GM19463 (cell line): ENCODE data around the gene SCFD2.
"Not testable (repeated sequence)": the region's sequence is repeated elsewhere in the genome, so short reads cannot be mapped to it uniquely, and the experiment has no call there.

Source experiments
- ATAC-seq: cut with Tn5 transposase; IDR thresholded peaks from one replicate; pipeline ENCODE4 v1.9.1; 2021; ENCODE audit warnings: mild to moderate bottlenecking, moderate library complexity; ENCODE audit not compliant: unreplicated experiment

The SCFD2 gene

DNA sequence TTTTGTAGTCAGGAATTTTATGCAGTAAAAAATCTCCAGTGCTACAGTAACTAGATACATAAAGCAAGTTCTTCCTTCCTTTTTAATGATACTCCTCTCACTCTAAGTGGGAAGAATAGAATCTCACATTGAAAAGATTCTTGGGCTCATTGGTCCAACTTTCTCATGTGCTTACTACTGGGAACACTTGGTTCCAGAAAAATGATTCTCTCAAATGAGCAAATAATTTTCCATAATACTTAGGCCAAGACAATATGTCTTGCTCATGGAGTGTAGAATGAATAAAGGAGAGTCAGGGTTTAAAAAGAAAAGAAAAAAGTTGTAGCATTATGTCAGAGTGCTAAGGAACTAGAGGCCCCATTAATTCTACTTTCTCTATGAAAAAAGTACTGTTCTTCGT, 306.0 kb downstream of the SCFD2 start:
- ATAC-seq: no peak

DNA sequence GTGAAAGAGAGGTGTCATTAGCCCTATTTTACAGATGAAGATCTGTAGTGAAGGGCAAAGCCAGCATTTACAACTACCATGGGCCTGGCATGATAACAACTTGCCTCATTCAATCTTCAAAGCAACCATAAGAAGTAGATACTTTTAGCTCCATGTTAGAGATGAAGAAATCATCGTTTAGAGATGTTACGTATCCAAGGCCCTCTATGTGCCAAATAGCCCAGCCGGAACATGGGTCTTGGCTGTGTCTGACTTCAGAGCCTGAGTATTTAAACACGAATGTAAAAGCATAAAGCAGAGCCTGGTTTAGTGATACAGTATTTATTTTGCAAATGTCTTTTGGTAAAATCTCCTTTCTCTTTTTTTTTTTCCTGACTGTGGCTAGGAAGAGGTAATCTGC, 306.6 kb downstream of the SCFD2 start:
- ATAC-seq: no peak

DNA sequence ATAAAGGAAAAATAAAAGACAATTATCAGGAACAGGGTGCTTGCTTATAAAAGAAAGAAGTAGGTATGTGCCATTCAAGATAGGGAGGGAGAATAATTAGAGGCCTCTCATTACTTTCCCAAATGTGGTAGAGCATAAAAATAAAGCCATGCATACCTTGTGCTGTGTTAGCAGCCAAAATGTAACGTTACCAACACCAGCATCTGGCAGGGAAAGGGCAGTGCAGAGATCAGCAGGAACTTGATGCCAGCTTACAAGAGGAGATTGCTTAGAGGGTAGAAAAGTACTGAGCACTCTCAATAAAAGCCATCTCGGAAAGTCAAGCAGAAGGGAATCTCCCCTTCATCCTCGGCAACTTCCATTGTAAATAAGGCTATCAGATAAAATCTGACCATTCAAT, 308.2 kb downstream of the SCFD2 start:
- no peak for ATAC-seq

DNA sequence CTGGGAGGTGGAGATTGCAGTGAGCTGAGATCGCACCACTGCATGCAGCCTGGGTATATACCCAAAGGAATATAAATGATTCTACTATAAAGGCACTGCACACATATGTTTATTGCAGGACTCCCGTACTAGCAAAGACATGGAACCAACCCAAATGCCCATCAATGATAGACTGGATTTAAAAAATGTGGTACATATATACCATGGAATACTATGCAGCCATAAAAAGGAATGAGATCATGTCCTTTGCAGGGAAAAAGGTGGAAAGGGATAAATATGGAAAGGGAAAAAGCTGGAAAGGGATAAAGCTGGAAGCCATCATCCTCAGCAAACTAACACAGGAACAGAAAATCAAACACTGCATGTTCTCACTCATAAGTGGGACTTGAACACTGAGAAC, 308.8 kb downstream of the SCFD2 start:
- not testable (repeated sequence) for ATAC-seq

DNA sequence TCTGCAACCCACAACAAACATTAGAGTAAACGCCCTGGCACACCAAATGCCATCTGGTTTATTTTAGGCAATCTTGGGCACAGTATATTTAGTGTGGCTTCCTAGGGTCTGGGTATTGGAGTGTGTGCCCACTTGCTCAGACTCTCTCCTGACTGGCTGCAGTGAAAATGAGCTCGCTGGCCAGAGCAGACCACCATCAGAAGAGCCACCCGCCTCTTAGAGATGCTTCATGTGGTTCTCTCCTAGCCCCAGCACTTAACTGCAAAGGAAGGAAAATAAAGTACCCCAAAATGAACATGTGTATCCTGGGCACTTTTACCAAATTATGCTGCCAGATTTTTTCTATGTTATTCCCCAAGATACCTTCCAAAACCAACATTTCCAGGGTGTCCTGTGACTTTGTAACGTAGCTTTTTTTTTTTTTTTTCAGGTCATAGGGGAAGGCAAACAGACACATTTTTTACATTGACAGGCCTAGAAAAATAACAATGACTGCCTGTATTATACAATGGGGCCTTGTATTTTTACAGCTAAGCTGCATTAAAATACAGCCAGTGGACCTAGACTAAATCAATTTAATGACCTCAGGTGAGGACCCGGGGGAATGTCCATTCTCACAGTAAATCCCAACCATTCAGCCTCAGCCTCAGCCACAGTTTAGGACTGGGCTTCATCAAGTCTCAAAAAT, 310.0 kb downstream of the SCFD2 start:
- ATAC-seq: no peak

DNA sequence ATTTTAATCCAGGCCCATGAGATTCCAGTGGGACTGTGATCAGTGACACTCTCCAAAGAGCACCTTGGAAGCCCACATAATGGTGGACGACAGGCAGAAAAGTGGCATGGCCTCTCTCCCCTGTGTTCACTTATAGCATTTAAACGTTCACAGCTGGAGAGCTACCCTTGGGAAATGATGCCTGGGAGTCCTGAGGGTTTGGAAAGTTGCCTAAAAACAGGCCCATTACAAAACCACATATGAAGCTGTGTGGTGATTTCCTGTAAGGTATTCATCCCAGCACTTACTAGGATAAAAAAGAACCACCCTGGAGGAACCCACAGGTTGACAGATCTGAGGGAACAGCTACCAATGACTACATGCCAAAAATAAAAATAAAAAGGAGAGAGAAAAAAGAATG, 310.6 kb downstream of the SCFD2 start:
- no peak for ATAC-seq

DNA sequence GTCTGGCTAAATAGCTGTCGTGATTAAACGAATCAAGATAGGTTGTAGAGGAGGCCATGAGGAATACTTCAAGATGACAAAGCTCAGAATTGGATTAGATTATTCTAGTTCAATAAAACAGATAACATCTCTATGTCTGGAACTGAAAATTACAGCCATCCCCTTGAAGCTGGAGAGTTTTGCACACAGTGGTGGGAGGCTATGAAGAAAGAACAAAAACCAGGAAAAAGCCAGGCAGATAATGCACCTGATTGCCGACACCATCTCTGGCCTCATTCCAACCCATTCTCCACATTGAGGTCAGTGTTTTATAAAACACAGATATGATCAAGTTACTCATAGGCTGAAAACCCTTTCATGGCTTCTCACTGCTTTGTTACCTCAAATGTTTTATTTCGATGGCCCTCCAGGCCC, 315.5 kb downstream of the SCFD2 start:
- no peak for ATAC-seq

DNA sequence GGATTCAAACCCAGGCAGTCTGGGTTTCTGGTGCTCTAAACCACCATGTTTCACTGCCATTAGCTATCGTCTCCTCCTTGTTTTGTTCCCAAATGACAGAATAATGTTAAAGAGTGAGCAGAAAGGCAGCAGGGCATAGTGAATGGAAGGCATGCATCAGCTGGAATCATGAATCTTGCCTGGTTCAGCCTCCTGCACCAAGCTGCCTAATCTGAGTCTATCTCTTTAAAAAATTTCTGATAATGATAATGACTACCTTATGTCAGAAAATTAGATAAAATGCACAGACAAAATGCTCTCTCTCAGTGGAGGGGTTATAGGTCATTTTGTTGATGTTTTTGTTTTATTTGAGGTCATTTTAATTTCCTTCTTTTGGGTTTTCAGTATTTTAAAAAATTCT, 316.3 kb downstream of the SCFD2 start:
- no peak for ATAC-seq

DNA sequence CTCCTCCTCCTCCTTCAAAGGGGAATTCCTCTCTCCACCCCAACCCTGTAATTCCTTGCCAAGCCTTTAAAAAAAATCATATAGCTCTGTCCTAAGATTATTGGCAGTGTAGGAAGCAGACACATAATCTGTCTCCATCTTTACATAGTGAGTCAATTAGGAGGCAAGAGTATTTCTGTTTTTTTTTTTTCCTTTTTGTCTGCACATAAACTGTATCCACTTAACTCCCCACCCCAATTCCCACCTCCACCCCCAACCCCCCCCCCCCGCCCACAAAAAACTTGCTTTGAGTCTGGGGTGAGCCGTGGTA, 321.3 kb downstream of the SCFD2 start:
- no peak for ATAC-seq

DNA sequence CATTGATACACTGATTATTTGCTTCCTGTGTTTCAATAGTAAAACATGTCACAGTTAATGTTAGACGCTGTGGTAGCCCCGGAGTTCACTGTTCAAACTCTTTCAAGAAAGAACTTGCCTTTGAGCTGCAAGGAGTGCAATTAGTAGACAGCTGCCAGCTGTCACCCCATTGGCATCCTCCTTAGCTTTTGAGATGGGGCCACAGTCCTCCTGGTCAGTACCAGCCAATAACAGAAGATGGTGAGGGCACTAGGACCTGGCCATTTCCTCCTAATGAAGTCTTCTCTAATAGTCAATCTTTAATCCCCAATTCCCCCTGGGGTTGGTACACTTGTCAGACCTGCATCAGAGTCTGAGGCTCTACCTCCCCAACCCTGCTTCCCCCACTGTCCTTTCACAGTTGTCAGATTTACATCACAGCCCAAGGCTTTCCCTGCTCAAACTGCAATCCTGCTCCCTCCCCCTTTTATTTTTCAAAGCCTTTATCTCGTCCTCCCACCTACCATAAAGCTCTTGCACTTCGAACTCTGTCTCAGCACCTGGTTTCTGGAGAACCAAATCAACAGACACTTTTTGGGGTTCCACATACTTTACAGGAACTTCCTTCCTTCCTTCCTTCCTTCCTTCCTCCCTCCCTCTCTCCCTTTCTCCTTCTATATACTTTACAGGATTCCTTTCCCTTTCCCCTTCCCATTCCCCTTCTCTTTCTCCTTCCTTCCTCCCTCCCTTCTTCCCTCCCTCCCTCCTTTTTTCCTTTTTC, 321.8 kb downstream of the SCFD2 start:
- ATAC-seq: no peak

DNA sequence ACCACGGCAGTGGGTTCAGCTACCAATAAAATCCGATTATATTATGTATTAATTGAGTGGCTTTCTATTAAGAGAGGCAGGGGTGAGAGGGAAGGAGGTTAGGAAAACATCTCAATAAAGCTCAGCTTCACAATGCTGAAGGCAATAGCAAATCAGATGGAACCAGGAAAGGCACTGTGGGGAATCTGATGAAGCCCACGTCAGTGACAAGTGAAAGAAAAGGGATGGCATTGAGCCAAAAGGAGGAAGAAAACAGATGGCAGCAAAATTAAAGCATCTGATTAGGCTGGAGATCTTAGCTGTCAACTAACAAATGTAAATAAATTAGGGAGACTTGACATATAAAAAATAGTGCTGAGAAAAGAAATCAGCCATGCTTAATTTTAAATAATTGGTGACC, 322.8 kb downstream of the SCFD2 start:
- ATAC-seq: no peak

DNA sequence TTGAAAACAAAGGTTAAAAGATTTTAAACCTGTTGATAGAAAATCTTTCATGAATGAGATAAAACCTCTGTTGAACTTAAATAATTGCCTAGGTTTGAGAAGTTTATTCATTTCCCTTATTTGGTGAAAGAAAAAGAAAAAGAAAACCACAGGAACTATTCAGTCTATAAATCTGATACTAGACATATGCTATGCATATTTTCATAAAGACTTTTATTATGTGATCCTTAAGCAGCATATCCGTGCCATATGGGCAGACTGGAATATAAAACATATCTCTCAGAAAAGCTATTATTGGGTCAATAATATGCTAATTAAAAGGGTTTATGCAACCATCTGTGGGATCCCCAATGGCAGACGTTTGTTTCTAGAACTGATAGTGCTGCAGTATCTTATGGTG, 325.0 kb downstream of the SCFD2 start:
- no peak for ATAC-seq

DNA sequence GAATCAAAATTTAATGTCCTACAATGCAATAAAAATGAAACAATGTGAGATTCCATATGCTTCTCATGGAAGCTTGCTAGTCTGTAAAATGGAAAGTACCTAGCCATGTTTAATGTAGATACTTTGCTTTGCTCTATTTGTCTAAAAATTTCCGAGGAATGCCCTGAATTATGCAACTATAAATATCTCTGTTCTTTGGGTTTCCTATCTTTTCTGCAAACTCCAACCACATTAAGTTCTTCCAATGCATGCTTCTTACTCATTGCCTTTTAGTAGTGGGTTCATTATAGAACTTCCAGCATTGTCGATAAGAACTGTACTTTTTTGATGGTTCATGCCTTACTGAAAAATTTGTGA, 325.4 kb downstream of the SCFD2 start:
- ATAC-seq: no peak

DNA sequence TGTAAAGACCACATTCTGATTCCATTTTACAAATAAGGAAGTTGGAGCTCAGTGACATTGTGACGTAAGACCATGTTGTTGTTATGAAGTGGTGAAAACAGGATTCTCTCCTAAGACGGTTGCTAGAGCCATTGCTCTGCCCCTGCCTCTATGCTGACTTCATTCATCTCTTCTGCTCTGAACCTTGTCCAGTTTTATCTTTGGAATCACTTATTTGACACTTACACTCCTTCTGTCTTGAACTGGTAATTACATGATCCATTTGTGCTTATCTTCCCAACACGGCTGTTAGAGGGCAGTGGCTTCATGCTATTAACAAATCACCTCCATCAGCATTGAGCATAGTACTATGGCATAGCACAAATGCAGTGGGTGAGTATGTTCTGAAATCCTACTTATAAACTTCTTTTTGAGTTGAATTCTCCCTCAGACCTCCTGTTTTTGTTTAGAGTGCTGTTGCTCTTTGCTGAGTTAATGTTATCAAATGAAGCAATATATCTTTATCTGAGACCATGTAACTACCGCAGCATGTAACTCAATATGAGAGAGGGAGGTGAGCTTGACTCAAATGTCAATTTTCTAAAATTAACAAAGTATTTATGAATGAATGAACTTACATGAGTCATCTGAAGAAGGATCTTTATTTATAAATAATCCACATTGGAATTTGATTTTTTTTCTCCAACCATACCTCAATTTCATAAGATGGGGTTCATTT, 326.0 kb downstream of the SCFD2 start:
- ATAC-seq: no peak

DNA sequence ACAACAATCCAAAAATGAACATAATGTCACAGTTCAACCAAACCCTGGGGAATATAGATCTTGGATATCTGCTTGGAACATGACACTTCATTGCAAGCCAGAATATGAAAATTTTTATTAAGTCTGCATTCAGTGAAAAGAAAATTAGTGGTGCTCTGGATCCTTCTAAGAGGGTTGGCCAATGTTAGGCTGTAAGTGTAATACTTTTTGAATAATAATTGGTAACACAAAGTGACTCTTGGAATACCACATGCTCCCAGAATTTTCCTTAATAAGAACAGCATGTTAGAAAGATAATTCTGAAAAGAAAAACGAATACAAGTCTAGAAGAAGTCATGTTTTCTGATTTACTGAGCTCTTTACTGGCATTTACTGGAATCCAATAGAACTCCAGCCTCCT, 328.0 kb downstream of the SCFD2 start:
- ATAC-seq: no peak

DNA sequence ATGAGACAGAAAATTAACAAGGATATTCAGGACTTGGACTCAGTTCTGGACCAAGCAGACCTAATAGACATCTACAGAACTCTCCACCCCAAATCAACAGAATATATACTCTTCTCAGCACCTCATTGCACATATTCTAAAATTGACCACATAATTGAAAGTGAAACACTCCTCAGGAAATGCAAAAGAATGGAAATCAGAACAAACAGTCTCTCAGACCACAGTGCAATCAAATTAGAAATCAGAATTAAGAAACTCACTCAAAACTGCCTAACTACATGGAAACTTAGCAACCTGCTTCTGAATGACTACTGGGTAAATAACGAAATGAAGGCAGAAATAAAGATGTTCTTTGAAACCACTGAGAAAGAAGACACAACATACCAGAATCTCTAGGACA, 333.0 kb downstream of the SCFD2 start:
- not testable (repeated sequence) for ATAC-seq

DNA sequence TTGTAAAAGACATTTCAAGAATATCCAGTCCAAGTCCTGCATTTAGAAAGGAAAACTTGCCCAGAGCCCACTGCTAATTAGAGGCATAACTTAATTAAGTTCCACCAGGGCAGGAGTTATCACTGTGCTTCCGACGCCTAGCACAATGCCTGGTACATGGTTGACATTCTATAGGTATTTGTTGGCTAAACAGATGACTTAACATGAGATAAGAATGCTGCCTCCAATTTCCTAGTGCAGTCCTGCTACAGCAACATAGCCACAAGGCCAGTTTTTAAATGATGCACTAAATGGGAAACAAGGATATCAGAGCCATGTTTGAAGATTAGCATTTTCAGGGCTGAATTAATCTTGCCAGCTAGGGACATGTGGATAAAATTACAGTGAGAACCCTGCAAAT, 339.6 kb downstream of the SCFD2 start:
- ATAC-seq: no peak

DNA sequence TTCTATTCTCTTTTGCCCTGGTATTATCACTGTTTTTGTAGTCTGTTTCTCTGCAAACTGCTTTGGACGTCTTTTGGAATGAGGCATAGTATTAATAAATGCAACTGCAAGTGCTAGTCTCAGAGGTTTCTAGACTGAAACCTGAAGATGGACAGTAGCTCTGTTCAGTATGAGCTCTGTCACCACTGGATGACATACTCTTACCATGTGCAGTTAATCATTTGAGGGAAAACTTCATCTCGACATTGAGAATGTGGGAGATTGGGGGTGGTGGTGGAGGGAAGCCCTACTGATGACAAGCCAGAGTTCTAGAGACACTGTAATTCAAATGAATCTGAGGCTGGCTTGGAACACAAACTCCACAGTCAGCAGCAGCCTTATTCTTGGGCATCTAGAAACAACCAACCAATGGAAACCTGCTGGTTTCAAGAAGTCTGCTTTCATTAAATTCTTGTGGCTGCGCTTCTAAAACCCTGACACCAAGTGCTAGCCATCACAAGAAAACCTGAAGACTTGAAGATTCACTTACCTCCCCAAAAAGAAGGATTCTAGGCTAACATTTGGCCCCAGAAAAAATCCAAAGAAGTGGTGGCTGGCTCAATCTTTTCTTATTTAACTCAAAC, 342.1 kb downstream of the SCFD2 start:
- no peak for ATAC-seq

DNA sequence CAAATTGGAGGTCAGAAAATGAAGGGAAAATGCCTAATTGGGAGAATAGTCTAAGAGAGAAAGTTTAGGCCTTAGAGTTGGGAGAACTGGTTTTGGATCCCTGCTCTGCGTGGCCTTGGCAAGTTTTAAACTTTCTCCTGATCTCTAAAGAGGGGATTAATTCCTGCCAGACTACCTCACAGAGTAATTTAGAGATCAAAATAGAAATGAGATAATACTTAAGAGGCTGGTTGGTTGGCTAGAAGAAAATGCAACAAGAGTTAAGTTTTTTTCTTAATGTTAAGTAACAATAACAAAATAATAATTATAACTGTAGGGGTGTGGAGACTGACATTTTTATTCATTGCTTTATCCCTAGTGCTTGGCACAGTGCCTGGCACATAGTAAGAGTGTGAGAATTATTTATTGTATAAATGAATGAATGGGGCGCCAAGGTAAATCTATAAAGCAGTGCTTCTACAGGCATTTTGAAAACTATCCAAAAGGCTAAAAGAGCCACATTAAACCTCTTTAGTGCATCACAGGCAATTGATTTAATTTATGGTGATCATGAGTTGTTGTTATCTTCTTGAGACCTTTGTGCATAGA, 343.3 kb downstream of the SCFD2 start:
- ATAC-seq: no peak

DNA sequence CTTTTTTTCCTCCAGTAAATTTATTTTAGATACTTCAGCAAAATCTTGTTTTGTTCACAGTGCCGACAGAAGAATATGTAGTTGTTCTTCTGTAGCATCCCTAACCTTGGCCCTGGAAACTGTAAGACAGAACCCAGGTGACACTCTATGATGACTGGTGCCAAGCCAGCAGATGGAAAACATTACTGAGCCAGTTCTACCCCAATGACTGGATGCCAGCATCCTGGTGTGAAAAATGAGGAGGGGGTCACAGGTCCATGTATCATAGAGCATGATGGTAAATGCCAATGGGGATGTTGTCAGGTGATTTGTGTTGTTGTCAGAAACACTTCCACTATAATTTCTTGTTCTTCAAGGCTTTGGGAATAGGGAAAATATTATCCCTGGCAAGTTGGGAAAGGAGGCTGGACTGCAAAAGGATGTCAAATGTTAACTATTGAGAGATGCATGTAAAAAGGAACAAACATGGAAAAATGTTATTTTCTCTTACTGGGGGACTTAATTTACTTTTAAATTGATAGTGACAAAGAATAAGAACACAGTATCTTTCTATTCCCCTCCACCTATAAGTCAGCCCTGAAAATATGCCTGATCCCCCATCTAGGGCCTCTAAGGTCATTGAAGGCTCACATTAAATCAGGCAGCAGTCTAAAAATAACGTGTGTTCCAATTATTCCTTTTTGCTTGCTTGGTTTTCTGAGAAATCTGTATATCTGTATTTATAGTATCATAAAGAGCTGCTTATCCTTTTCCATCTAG, 343.9 kb downstream of the SCFD2 start:
- ATAC-seq: no peak
